A673 (cell line): Measurements from ENCODE around the gene CELSR1.
"Not testable (repeated sequence)": the region's sequence is repeated elsewhere in the genome, so short reads cannot be mapped to it uniquely, and the experiment has no call there.

ENCODE experiments used
- EZH2 ChIP-seq: fragments of 200-600 bp; sonication (generic); IDR thresholded peaks from 2 replicates; pipeline ENCODE4 v1.6.1; 2017; ENCODE audit warnings: borderline replicate concordance, low read depth, mild to moderate bottlenecking, mixed read lengths, antibody characterized with exemption, low read length; ENCODE audit not compliant: poor library complexity, severe bottlenecking
- TF ChIP-seq, protein P1 (sequence below): fragments of 300-800, 200-600 bp; sonication (generic); conservative IDR thresholded peaks from 2 replicates; pipeline ENCODE4 v1.5.1; 2017; ENCODE audit warnings: low read depth, mild to moderate bottlenecking, antibody characterized with exemption, low read length, moderate library complexity, mixed read lengths

DNA sequence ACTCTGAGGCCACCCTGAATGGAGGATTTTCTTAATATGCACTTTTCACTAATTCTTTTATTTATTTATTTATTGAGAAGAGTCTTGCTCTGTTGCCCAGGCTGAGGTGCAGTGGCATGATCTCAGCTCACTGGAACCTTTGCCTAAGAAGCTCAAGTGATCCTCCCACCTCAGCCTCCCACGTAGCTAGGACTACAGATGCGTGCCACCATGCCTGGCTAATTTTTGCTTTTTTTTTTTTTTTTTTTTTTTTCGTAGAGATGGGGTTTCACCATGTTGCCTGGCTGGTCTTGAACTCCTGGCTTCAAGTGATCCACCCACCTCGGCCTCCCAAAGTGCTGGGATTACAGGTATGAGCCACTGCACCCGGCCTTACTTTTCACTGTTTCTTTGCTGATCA is 140.4 kb downstream of the CELSR1 start:
- TF ChIP-seq, protein P1, sequence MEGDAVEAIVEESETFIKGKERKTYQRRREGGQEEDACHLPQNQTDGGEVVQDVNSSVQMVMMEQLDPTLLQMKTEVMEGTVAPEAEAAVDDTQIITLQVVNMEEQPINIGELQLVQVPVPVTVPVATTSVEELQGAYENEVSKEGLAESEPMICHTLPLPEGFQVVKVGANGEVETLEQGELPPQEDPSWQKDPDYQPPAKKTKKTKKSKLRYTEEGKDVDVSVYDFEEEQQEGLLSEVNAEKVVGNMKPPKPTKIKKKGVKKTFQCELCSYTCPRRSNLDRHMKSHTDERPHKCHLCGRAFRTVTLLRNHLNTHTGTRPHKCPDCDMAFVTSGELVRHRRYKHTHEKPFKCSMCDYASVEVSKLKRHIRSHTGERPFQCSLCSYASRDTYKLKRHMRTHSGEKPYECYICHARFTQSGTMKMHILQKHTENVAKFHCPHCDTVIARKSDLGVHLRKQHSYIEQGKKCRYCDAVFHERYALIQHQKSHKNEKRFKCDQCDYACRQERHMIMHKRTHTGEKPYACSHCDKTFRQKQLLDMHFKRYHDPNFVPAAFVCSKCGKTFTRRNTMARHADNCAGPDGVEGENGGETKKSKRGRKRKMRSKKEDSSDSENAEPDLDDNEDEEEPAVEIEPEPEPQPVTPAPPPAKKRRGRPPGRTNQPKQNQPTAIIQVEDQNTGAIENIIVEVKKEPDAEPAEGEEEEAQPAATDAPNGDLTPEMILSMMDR = not testable (repeated sequence)
- TF ChIP-seq EZH2 = not testable (repeated sequence)
